Heart left ventricle (tissue), 13 donors: ENCODE measurements around the gene SCEL.

ENCODE experiments used
- POLR2A ChIP-seq, 2 donors: fragments of 450-650 bp; IDR thresholded peaks; one replicate each; pipeline ENCODE4 v1.6.1; 2017; ENCODE audit warnings: antibody characterized with exemption in 2 of 2, mild to moderate bottlenecking in 2 of 2, moderate library complexity in 2 of 2
- TF ChIP-seq, protein P1 (sequence below), 12 donors: fragments of 200-600 bp; sonication (generic) in 4 of 12; IDR thresholded peaks; one replicate each; pipeline versions ENCODE4 v1.5.0 to v1.8.0; 2018 to 2022; ENCODE audit warnings: antibody characterized with exemption in 12 of 12, mild to moderate bottlenecking in 5 of 12
- donor health status: ischemic (EF 13 %, LVEDD 7.1; RV severe dilation, severe dysfunction).
- donor health status: DM: no; HTN: yes; CAD: no.
- donor health status: DM: no; HTN: no; CAD: no.
- donor health status: ischemic (EF 25% LVEDD 6.9; RV normal size, moderate dysfunction).
- donor health status: ischemic (EF 25% LVEDD 5.7; RV mildly dilated, moderate dysfunction).
- donor health status: ischemic (EF 35%, LVEDD 5.7; RV mildly dilated, moderate dysfunction).
- donor health status: nonischemic (EF 11% LVEDD 7.7; RV severe dilation, severe dysfunction).
- donor health status: DM: yes; HTN: yes; CAD: no.
- donor health status: PGD.
- donor health status: ischemic (EF 29% LVEDD 5.4; RV normal size, mild dysfunction).
- donor health status: nonischemic (EF 23%, LVEDD 6.1; RV moderate dilation, normal function).

DNA sequence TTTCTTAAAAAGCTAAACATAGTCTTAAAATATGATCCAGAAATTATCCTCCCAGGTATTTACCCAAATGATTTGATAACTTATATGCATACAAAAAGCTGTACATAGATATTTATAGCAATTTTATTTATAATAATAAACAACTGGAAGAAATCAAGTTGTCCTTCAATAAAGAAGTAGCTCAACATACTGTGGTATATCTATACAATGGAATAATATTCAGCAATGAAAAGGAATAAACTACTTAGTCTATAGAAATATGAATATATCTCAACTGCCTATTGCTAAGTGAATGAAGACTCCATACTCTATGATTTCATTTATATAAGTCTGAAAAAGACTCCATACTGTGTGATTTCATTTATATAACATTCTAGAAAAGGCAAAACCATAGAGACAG, 114.9 kb downstream of the SCEL start:
- TF ChIP-seq, protein P1, sequence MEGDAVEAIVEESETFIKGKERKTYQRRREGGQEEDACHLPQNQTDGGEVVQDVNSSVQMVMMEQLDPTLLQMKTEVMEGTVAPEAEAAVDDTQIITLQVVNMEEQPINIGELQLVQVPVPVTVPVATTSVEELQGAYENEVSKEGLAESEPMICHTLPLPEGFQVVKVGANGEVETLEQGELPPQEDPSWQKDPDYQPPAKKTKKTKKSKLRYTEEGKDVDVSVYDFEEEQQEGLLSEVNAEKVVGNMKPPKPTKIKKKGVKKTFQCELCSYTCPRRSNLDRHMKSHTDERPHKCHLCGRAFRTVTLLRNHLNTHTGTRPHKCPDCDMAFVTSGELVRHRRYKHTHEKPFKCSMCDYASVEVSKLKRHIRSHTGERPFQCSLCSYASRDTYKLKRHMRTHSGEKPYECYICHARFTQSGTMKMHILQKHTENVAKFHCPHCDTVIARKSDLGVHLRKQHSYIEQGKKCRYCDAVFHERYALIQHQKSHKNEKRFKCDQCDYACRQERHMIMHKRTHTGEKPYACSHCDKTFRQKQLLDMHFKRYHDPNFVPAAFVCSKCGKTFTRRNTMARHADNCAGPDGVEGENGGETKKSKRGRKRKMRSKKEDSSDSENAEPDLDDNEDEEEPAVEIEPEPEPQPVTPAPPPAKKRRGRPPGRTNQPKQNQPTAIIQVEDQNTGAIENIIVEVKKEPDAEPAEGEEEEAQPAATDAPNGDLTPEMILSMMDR (IDR thresholded peaks at IDR 0.05), result no peak
- no peak for TF ChIP-seq POLR2A (IDR thresholded peaks at IDR 0.05)
